ENCODE results near the gene CPOX. TPM values are rescaled to one million over a fixed set of nuclear protein-coding genes. Genes with fewer than 3 reads are reported as not detected.

CPOX gene
- total RNA-seq, 6 donors from 2014 or later = 13.4 to 44.0 (median 23.6) TPM

DNA sequence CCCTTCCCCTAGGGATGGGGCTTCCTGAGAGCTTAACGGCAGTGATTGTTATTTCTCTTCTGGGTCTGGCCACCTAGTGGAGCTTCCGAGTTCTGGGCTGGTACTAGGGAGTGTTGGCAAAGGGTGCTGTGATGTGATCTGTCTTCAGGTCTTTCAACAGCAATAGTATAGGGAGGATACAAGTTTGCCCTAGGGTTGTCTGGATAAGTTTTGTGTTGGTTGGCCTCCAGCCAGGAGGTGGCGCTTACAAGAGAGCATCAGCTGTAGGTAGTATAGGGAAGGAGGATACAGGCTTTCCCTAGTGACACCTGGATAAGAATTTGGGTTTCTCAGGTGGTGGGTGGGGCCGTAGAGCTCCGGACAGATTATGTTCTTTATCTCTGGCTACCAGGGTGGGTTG lies 19.2 kb upstream of the CPOX start:
- Histone ChIP-seq H3K4me1 (no peaks in the 10 kb centered on the region), H3K36me3 (no peaks in the 10 kb centered on the region), H3K27ac (peak overlapping the region in 1 of 4 donors; percentile 48), H3K27me3 (no peaks in the 10 kb centered on the region), H3K4me3 (no peak overlapping the region), H3K9me3 (no peaks in the 10 kb centered on the region)
- TF ChIP-seq, protein P1, sequence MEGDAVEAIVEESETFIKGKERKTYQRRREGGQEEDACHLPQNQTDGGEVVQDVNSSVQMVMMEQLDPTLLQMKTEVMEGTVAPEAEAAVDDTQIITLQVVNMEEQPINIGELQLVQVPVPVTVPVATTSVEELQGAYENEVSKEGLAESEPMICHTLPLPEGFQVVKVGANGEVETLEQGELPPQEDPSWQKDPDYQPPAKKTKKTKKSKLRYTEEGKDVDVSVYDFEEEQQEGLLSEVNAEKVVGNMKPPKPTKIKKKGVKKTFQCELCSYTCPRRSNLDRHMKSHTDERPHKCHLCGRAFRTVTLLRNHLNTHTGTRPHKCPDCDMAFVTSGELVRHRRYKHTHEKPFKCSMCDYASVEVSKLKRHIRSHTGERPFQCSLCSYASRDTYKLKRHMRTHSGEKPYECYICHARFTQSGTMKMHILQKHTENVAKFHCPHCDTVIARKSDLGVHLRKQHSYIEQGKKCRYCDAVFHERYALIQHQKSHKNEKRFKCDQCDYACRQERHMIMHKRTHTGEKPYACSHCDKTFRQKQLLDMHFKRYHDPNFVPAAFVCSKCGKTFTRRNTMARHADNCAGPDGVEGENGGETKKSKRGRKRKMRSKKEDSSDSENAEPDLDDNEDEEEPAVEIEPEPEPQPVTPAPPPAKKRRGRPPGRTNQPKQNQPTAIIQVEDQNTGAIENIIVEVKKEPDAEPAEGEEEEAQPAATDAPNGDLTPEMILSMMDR (IDR thresholded peaks at IDR 0.05) = no peak
- no peak for TF ChIP-seq POLR2AphosphoS5 (IDR thresholded peaks at IDR 0.05)
- no peak for TF ChIP-seq EP300 (IDR thresholded peaks at IDR 0.05)
- no peak for TF ChIP-seq POLR2A (IDR thresholded peaks at IDR 0.05)
- DNase-seq (no peak), ATAC-seq (ENCODE audit: low FRiP score in 2 of 2) (peak in 1 of 2 donors; percentile 56)
- WGBS, 2 donors = 76 to 86% methylated on average over 5 of the region's 5 CpGs

DNA sequence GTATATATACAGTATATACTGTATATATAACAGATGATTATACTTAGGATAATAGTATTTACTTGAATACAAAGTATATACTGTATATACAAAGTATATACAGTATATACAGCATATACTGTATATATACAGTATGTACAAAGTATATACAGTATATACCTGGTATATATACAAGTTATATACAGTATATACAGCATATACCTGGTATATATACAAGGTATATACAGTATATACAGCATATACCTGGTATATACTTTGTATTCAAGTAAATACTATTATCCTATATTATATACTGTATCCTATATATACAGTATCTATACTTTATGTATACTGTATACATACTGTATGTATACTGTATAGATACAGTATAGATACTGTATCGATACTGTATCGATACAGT lies 14.6 kb upstream of the CPOX start:
- Histone ChIP-seq H3K4me3 (no peak overlapping the region), H3K27me3 (no peaks in the 10 kb centered on the region), H3K36me3 (no peaks in the 10 kb centered on the region), H3K27ac (no peak overlapping the region), H3K9me3 (no peaks in the 10 kb centered on the region), H3K4me1 (no peaks in the 10 kb centered on the region)
- TF ChIP-seq EP300 (IDR thresholded peaks at IDR 0.05) = no peak
- TF ChIP-seq, protein P1 (IDR thresholded peaks at IDR 0.05) = no peak
- no peak for TF ChIP-seq POLR2AphosphoS5 (IDR thresholded peaks at IDR 0.05)
- no peak for TF ChIP-seq POLR2A (IDR thresholded peaks at IDR 0.05)
- ATAC-seq (ENCODE audit: low FRiP score in 2 of 2) (no peak), DNase-seq (no peak)
- WGBS, 2 donors = 94 to 96% methylated on average over 2 of the region's 2 CpGs

DNA sequence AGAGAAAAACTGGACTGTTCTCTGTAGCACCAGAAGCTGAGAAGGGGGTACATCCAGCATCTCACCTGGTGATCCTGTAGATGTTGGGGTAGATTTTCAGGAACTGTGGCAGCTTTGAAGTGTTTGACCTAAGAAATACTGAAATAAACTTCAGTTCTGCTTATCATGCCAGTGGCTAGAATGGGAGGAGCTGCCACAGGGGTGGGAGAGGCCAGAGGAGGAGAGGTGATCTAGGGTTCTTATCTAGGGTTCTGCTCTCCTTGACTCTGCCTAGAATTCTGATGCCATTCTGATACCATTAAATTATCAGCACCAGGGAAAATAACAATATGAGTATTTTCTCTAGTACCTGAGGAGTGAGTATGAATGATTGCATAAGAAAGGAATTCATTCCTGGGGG lies 10.2 kb upstream of the CPOX start:
- Histone ChIP-seq H3K9me3 (no peaks in the 10 kb centered on the region), H3K27me3 (no peaks in the 10 kb centered on the region), H3K4me1 (peaks cover 0 to 3% (median 0%) of the 10 kb centered on the region in 4 donors), H3K27ac (no peak overlapping the region), H3K36me3 (no peaks in the 10 kb centered on the region), H3K4me3 (no peak overlapping the region)
- no peak for ATAC-seq (ENCODE audit: low FRiP score in 2 of 2)
- TF ChIP-seq POLR2AphosphoS5 (IDR thresholded peaks at IDR 0.05) = no peak
- TF ChIP-seq POLR2A (IDR thresholded peaks at IDR 0.05) = no peak
- TF ChIP-seq, protein P1 (IDR thresholded peaks at IDR 0.05) = no peak
- TF ChIP-seq EP300 (IDR thresholded peaks at IDR 0.05) = no peak
- DNase-seq = no peak

DNA sequence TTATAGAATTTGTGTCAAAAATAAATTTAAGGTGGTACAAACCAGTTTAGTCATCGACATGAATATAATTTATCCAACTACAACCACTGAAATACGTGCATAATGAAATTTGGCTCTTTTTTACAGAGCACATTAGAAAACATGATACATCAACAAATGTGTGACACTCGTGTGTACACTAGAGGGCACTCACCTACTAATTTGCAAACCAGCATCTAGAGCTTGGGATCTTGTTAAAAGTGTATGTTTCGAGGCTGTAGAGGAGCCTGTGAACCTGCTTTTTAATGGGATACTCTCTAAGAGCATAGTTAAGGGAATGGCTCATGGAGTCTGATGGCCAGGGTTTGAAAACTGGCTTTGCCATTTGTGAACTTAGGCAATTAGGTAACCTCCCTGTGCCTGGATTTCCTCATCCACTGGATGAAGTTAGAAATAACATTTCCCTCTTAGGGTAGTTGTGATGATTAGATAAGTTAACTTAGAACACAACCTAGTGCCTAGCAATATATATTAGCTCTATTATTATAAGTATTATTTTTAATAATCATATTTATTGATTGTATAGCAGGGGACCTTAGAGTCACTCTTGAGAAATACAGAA lies 8.8 kb upstream of the CPOX start:
- 4 to 7% methylated on average over 4 of the region's 4 CpGs for WGBS, 2 donors
- H3K4me1 ChIP-seq = peaks cover 0 to 9% (median 0%) of the 10 kb centered on the region in 4 donors
- TF ChIP-seq, protein P1 (IDR thresholded peaks at IDR 0.05) = peak in 5 of 6 experiments; percentile 48 to 70 (median 67)
- no peak for TF ChIP-seq POLR2A (IDR thresholded peaks at IDR 0.05)
- ATAC-seq (ENCODE audit: low FRiP score in 2 of 2) = peak in 1 of 2 donors; percentile 89
- no peak overlapping the region for H3K4me3 ChIP-seq
- H3K36me3 ChIP-seq = no peaks in the 10 kb centered on the region
- H3K27ac ChIP-seq = no peak overlapping the region
- peak in 1 of 2 donors; percentile 37 for DNase-seq
- no peaks in the 10 kb centered on the region for H3K9me3 ChIP-seq
- H3K27me3 ChIP-seq = no peaks in the 10 kb centered on the region

DNA sequence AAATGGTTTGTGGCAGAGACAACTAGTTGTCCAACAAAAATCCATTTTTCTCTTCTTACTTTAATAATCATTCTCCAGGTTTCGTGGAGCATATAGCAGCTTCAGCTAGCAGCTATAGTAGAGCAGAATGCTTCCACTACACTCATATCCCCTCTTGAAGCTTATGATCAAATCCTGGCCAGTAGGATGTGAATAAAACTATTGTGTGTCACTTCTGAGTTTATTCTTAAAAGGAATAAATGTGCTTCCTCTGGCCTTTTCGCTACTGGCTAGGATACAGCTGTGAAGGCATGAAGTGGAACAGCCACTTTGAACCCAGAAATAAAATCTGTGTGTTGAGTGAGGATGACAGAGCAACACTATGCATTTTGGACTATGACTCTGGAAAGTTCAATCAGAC lies 7.8 kb upstream of the CPOX start:
- no peaks in the 10 kb centered on the region for H3K9me3 ChIP-seq
- no peak overlapping the region for H3K27ac ChIP-seq
- DNase-seq = no peak
- no peaks in the 10 kb centered on the region for H3K36me3 ChIP-seq
- H3K4me3 ChIP-seq = no peak overlapping the region
- WGBS, 2 donors = 80 to 83% methylated on average over 2 of the region's 2 CpGs
- H3K4me1 ChIP-seq = peaks cover 0 to 9% (median 0%) of the 10 kb centered on the region in 4 donors
- no peak for ATAC-seq (ENCODE audit: low FRiP score in 2 of 2)
- no peaks in the 10 kb centered on the region for H3K27me3 ChIP-seq
- TF ChIP-seq, protein P1 (IDR thresholded peaks at IDR 0.05) = no peak
- TF ChIP-seq POLR2AphosphoS5 (IDR thresholded peaks at IDR 0.05) (no peak), POLR2A (IDR thresholded peaks at IDR 0.05) (no peak), EP300 (IDR thresholded peaks at IDR 0.05) (no peak)
